ENCODE data around the gene ANKS1B.
"Not testable (repeated sequence)": the region's sequence is repeated elsewhere in the genome, so short reads cannot be mapped to it uniquely, and the experiment has no call there.

ANKS1B gene

DNA sequence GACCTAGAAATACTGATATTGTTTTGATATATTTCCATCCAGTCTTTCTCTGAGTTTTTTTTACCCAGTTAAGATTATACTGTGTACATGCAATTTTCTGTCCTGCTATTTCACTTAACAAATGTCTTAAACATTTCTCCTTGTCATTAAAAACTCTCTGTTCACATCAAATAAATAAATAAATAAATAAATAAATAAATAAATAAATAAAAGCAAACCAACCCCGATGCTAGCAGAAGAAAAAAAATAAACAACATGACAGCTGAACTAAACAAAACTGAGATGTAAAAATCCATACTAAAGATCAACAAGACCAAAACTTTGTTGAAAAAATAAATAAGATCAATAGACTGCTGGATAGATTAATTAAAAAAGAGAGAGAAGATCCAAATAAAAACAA is 407.6 kb downstream of the ANKS1B start:
- H3K4me3 ChIP-seq (ENCODE audit: low read depth, low read length), result not testable (repeated sequence)

DNA sequence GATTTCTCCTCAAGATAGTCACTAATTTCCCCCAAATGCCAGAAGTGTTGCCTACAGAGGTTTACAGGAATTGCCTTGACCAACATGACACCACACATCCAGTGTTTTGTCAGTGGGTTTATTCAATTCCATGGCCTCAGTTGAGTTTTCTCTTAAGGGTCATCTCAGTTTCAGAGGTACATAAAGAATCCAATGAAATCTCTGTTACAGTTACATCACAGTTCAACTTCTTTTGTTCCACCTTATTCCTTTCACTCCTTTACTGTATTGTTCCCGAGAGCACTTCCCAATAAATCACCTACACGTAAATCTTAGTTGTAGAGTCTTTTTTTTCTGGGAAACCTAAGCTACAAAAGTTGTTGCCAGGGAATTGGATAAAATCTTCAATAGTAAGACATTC is 410.8 kb downstream of the ANKS1B start:
- Histone ChIP-seq H3K9ac (ENCODE audit: low read length) (no peak overlapping the region), H3K27ac (ENCODE audit: low read depth, low read length) (no peak overlapping the region), H3K9me3 (ENCODE audit: control insufficient read depth, insufficient read depth, low read depth, low read length) (no peaks in the 10 kb centered on the region), H3K27me3 (ENCODE audit: control insufficient read depth, insufficient read depth, low read length) (no peaks in the 10 kb centered on the region; the same call in 1 of the 2 replicates), H3K4me1 (ENCODE audit: control insufficient read depth, insufficient read depth, low read length) (no peaks in the 10 kb centered on the region), H3K36me3 (ENCODE audit: control insufficient read depth, insufficient read depth, low read length) (no peaks in the 10 kb centered on the region), H3K4me3 (ENCODE audit: low read depth, low read length) (no peak overlapping the region)

More for the DNA sequence above, 407.6 kb downstream of the ANKS1B start:
- not testable (repeated sequence) for H3K27ac ChIP-seq (ENCODE audit: low read depth, low read length); H3K9ac ChIP-seq (ENCODE audit: low read length); H3K27me3 ChIP-seq (ENCODE audit: control insufficient read depth, insufficient read depth, low read length); H3K36me3 ChIP-seq (ENCODE audit: control insufficient read depth, insufficient read depth, low read length); H3K9me3 ChIP-seq (ENCODE audit: control insufficient read depth, insufficient read depth, low read depth, low read length); H3K4me1 ChIP-seq (ENCODE audit: control insufficient read depth, insufficient read depth, low read length)

DNA sequence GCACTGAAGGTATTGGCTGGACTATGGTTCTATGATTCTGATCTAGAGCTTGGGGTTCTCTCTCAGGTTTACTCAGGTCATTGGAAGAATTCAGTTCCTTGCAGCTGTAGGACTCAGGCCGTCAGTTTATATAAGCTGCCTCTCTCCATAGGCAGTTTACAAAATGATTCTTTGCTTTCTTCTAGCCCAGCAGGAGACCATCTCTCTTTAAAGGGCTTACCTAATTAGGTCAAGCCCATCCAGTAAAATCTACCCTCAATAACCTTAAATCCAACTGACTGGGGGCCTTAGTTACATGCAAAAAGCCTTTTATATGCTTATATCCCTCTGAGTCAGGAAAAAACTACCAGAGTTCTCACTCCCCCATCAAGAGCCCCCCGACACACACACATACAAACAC is 417.7 kb downstream of the ANKS1B start:
- H3K36me3 ChIP-seq (ENCODE audit: control insufficient read depth, insufficient read depth, low read length), result no peaks in the 10 kb centered on the region
- H3K9me3 ChIP-seq (ENCODE audit: control insufficient read depth, insufficient read depth, low read depth, low read length), result peaks cover 12% of the 10 kb centered on the region
- H3K27me3 ChIP-seq (ENCODE audit: control insufficient read depth, insufficient read depth, low read length), result no peaks in the 10 kb centered on the region; the same call in 1 of the 2 replicates
- no peak overlapping the region for H3K9ac ChIP-seq (ENCODE audit: low read length)
- H3K27ac ChIP-seq (ENCODE audit: low read depth, low read length), result no peak overlapping the region
- no peaks in the 10 kb centered on the region for H3K4me1 ChIP-seq (ENCODE audit: control insufficient read depth, insufficient read depth, low read length)
- no peak overlapping the region for H3K4me3 ChIP-seq (ENCODE audit: low read depth, low read length)

DNA sequence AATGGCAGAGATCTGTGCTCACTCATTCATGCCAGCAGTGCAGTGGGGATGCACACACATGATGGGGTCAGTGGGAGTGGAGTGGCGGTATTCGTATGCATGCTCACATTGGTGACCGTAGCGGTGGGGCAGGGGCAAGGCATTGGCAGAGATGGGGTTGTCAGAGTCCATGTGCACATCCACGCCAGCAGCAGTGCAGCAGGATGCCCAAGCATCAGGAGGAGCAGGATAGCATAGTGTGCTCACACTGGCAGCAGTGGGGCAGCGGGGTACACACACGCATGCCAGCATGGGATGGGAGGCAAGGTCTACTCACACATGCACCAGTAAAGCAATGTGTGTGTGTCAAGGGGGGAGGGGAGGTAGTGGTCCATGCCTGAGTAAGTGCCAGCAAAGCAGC is 426.6 kb downstream of the ANKS1B start:
- Histone ChIP-seq H3K9me3 (ENCODE audit: control insufficient read depth, insufficient read depth, low read depth, low read length) (no peaks in the 10 kb centered on the region), H3K27ac (ENCODE audit: low read depth, low read length) (no peak overlapping the region), H3K36me3 (ENCODE audit: control insufficient read depth, insufficient read depth, low read length) (no peaks in the 10 kb centered on the region), H3K9ac (ENCODE audit: low read length) (no peak overlapping the region), H3K4me3 (ENCODE audit: low read depth, low read length) (no peak overlapping the region), H3K27me3 (ENCODE audit: control insufficient read depth, insufficient read depth, low read length) (no peaks in the 10 kb centered on the region), H3K4me1 (ENCODE audit: control insufficient read depth, insufficient read depth, low read length) (peaks cover 5% of the 10 kb centered on the region; the same call in 1 of the 2 replicates)

DNA sequence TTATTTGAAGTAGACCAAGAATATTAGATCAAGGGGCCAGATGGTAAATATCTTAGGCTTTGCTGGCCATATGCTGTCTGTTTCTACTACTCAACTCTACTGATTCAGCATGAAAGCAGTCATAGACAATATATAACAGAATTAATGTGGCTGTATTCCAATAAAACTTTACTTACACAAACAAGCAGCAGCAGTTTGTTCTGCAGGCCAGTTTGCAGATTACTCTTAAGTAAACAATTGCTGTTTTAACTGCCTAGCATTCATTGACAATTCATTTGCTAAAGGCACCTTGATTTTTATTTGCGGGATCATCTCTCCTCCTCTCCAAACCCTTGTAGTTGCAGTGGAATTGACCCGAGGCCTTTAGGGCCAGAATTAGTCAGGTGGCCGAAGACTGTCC is 431.3 kb downstream of the ANKS1B start:
- Histone ChIP-seq H3K4me1 (ENCODE audit: control insufficient read depth, insufficient read depth, low read length) (peaks cover 5% of the 10 kb centered on the region; the same call in 1 of the 2 replicates), H3K4me3 (ENCODE audit: low read depth, low read length) (no peak overlapping the region), H3K36me3 (ENCODE audit: control insufficient read depth, insufficient read depth, low read length) (no peaks in the 10 kb centered on the region), H3K9ac (ENCODE audit: low read length) (no peak overlapping the region), H3K9me3 (ENCODE audit: control insufficient read depth, insufficient read depth, low read depth, low read length) (no peaks in the 10 kb centered on the region), H3K27me3 (ENCODE audit: control insufficient read depth, insufficient read depth, low read length) (no peaks in the 10 kb centered on the region), H3K27ac (ENCODE audit: low read depth, low read length) (no peak overlapping the region)

DNA sequence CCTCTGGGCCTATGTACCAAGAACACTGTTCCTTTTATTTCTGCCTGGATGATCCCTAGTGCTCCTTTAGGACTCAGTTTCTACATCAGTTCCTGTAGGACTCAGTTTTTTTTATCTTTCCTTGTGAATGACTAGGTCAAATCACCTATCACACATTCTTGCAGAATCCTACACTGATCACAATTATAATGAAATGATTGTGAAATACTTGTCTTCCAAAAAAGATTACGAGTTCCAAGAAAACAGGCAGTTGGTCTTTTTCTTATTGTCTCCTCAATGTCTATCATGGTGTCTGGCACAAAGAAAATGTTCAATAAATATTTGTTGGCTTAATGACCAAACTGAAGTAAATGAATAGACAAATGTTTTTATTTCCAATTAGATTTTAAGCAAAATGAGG is 432.7 kb downstream of the ANKS1B start:
- Histone ChIP-seq H3K27ac (ENCODE audit: low read depth, low read length) (no peak overlapping the region), H3K9ac (ENCODE audit: low read length) (no peak overlapping the region), H3K9me3 (ENCODE audit: control insufficient read depth, insufficient read depth, low read depth, low read length) (no peaks in the 10 kb centered on the region), H3K4me1 (ENCODE audit: control insufficient read depth, insufficient read depth, low read length) (peaks cover 5% of the 10 kb centered on the region; the same call in 1 of the 2 replicates), H3K4me3 (ENCODE audit: low read depth, low read length) (no peak overlapping the region), H3K36me3 (ENCODE audit: control insufficient read depth, insufficient read depth, low read length) (no peaks in the 10 kb centered on the region), H3K27me3 (ENCODE audit: control insufficient read depth, insufficient read depth, low read length) (no peaks in the 10 kb centered on the region)

DNA sequence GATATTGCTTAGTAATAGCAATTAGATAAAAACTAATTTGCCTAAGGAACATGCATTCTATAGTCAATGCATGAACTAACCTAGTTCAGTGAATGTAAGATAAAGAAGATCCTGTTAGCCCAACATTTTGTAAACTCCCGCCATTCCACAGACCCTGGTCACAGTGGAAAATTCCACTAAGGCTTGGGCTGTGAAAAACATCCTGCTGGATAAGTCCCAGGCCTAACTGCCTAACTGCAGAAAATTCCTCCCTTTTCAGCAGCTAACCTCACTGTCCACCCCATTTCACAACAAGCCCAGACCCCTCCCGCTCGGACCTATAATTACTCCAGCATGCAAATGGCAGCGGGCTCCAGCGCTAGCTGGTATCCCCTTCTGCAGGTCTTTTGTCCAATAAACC is 435.1 kb downstream of the ANKS1B start:
- Histone ChIP-seq H3K27ac (ENCODE audit: low read depth, low read length) (no peak overlapping the region), H3K36me3 (ENCODE audit: control insufficient read depth, insufficient read depth, low read length) (no peaks in the 10 kb centered on the region), H3K9me3 (ENCODE audit: control insufficient read depth, insufficient read depth, low read depth, low read length) (no peaks in the 10 kb centered on the region), H3K4me3 (ENCODE audit: low read depth, low read length) (no peak overlapping the region), H3K4me1 (ENCODE audit: control insufficient read depth, insufficient read depth, low read length) (peaks cover 7% of the 10 kb centered on the region; the same call in 1 of the 2 replicates), H3K27me3 (ENCODE audit: control insufficient read depth, insufficient read depth, low read length) (no peaks in the 10 kb centered on the region), H3K9ac (ENCODE audit: low read length) (no peak overlapping the region)

DNA sequence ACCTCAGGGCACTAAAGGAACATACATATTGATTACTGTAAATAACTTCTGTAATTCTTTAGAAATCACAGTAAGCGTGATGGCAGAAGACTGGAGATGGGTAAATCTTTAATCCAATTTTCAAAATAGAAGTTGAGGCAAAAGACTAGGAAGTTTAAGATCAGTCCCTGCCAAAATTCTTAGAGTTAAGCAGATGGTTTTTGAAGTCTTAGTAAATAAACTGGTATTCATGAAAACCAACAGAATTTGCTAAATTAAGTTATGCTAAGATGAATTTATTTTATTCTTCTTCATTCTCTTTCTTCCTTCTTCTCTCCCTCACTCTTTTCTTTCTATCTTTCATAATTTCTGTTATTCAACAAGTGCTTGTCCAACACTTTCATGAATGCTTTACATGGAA is 435.5 kb downstream of the ANKS1B start:
- no peaks in the 10 kb centered on the region for H3K27me3 ChIP-seq (ENCODE audit: control insufficient read depth, insufficient read depth, low read length)
- no peak overlapping the region for H3K27ac ChIP-seq (ENCODE audit: low read depth, low read length)
- no peaks in the 10 kb centered on the region for H3K36me3 ChIP-seq (ENCODE audit: control insufficient read depth, insufficient read depth, low read length)
- H3K9me3 ChIP-seq (ENCODE audit: control insufficient read depth, insufficient read depth, low read depth, low read length), result no peaks in the 10 kb centered on the region
- H3K4me3 ChIP-seq (ENCODE audit: low read depth, low read length), result no peak overlapping the region
- no peak overlapping the region for H3K9ac ChIP-seq (ENCODE audit: low read length)
- peaks cover 11% of the 10 kb centered on the region; the same call in 1 of the 2 replicates for H3K4me1 ChIP-seq (ENCODE audit: control insufficient read depth, insufficient read depth, low read length)

DNA sequence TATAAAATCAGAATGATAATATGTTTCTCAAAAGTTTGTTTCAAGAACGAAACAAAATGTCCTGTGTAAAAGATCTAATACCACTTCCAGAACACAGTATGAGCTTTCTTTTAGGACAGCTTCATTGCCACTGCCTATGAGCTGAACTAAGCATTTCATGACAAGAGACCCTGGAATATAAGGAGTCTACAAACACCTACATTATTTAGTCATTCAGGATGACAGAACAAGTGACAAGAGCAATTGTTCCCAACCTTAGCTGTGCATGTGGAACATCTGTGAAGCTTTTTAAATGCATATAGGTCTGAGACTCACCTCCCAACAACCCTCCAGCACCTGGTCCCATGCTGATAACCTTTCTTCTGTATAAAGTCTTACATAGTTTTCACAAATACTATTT is 440.3 kb downstream of the ANKS1B start:
- Histone ChIP-seq H3K27me3 (ENCODE audit: control insufficient read depth, insufficient read depth, low read length) (no peaks in the 10 kb centered on the region), H3K4me1 (ENCODE audit: control insufficient read depth, insufficient read depth, low read length) (peaks cover 6% of the 10 kb centered on the region; the same call in 1 of the 2 replicates), H3K9me3 (ENCODE audit: control insufficient read depth, insufficient read depth, low read depth, low read length) (no peaks in the 10 kb centered on the region), H3K27ac (ENCODE audit: low read depth, low read length) (no peak overlapping the region), H3K9ac (ENCODE audit: low read length) (no peak overlapping the region), H3K4me3 (ENCODE audit: low read depth, low read length) (no peak overlapping the region), H3K36me3 (ENCODE audit: control insufficient read depth, insufficient read depth, low read length) (no peaks in the 10 kb centered on the region)

DNA sequence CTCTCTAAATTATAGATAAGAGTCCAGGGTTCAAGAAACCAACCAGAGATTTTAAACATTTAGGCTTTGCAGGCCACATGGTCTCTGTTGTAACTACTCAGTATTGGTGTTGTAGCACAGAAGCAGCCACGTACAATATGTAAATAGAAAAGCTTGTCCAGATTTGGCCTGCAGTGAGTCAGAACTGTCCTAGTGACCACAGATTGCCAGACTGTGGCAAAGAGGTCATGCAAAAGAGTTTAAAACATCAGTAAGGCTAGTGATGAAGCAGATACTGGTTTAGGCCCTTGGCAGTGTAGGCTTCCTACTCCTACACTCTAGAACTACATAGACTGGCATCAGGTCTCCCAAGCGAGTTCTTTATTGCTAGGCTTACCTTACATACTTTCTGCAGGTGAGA is 454.8 kb downstream of the ANKS1B start:
- Histone ChIP-seq H3K4me1 (ENCODE audit: control insufficient read depth, insufficient read depth, low read length) (no peaks in the 10 kb centered on the region), H3K27ac (ENCODE audit: low read depth, low read length) (no peak overlapping the region), H3K4me3 (ENCODE audit: low read depth, low read length) (no peak overlapping the region), H3K27me3 (ENCODE audit: control insufficient read depth, insufficient read depth, low read length) (no peaks in the 10 kb centered on the region), H3K36me3 (ENCODE audit: control insufficient read depth, insufficient read depth, low read length) (no peaks in the 10 kb centered on the region), H3K9me3 (ENCODE audit: control insufficient read depth, insufficient read depth, low read depth, low read length) (no peaks in the 10 kb centered on the region), H3K9ac (ENCODE audit: low read length) (no peak overlapping the region)

DNA sequence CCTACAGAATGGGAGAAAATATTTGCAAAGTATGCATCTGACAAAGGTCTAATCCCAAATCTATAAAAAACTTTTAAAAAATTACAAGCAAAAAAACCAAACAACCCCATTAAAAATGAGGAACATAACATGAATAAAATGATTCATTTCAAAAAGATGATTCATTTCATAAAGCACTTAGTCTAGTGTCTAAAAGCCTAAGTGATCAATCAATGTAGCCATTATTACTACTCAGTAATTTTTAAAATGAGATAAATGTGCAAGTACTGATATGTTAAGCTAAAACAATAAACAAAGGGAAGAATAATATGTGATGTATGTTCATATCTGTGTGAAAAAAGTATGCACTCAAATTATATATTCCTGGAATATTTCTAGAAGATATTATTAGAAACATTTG is 456.3 kb downstream of the ANKS1B start:
- Histone ChIP-seq H3K4me1 (ENCODE audit: control insufficient read depth, insufficient read depth, low read length) (no peaks in the 10 kb centered on the region), H3K27me3 (ENCODE audit: control insufficient read depth, insufficient read depth, low read length) (no peaks in the 10 kb centered on the region), H3K4me3 (ENCODE audit: low read depth, low read length) (no peak overlapping the region), H3K27ac (ENCODE audit: low read depth, low read length) (no peak overlapping the region), H3K36me3 (ENCODE audit: control insufficient read depth, insufficient read depth, low read length) (no peaks in the 10 kb centered on the region), H3K9me3 (ENCODE audit: control insufficient read depth, insufficient read depth, low read depth, low read length) (no peaks in the 10 kb centered on the region), H3K9ac (ENCODE audit: low read length) (no peak overlapping the region)

DNA sequence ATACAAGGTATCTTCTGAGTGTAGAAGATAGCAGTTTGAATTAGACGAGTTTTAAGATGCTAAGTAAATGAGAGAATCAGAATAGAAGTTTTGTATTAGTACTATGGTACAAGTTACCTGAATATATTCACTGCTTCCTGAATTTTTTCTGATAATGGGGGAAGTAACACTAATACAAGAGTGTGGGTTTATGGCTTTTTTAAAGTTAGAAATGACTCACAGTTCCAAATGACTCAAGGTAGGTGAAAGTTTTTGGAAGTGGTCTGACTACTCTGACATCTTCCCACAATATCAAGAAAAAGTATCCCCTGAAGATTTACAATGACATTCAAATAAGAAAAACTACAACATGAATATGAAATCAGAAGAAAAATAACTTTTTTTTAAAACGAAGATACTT is 460.9 kb downstream of the ANKS1B start:
- no peaks in the 10 kb centered on the region for H3K4me1 ChIP-seq (ENCODE audit: control insufficient read depth, insufficient read depth, low read length)
- no peaks in the 10 kb centered on the region for H3K36me3 ChIP-seq (ENCODE audit: control insufficient read depth, insufficient read depth, low read length)
- no peak overlapping the region for H3K27ac ChIP-seq (ENCODE audit: low read depth, low read length)
- no peaks in the 10 kb centered on the region for H3K27me3 ChIP-seq (ENCODE audit: control insufficient read depth, insufficient read depth, low read length)
- H3K9ac ChIP-seq (ENCODE audit: low read length), result no peak overlapping the region
- no peak overlapping the region for H3K4me3 ChIP-seq (ENCODE audit: low read depth, low read length)
- no peaks in the 10 kb centered on the region for H3K9me3 ChIP-seq (ENCODE audit: control insufficient read depth, insufficient read depth, low read depth, low read length)
